Measurements from ENCODE around the gene GPC6. TPM values are rescaled to one million over a fixed set of nuclear protein-coding genes. Genes with fewer than 3 reads are reported as not detected.

Gene GPC6
- total RNA-seq, 4 donors from 2014 or later = 2.7 to 5.7 (median 4.4) TPM

GRCh38 chr13:93818345-93818744, 591.7 kb downstream of the GPC6 start:
- WGBS = 93% methylated on average over 3 of the region's 3 CpGs
- no peak overlapping the region for H3K27ac ChIP-seq
- H3K27me3 ChIP-seq = no peaks in the 10 kb centered on the region
- no peaks in the 10 kb centered on the region for H3K9me3 ChIP-seq
- TF ChIP-seq CTCF (IDR thresholded peaks at IDR 0.05) (no peak), POLR2AphosphoS5 (IDR thresholded peaks at IDR 0.05) (no peak), EP300 (IDR thresholded peaks at IDR 0.05) (no peak), POLR2A (IDR thresholded peaks at IDR 0.05) (no peak)
- H3K4me1 ChIP-seq = no peaks in the 10 kb centered on the region
- DNase-seq (ENCODE audit: low spot score in 2 of 2) = no peak
- no peak overlapping the region for H3K4me3 ChIP-seq
- H3K36me3 ChIP-seq = no peaks in the 10 kb centered on the region

GRCh38 chr13:93819331-93819890, 592.8 kb downstream of the GPC6 start:
- Histone ChIP-seq H3K4me3 (no peak overlapping the region), H3K36me3 (no peaks in the 10 kb centered on the region), H3K9me3 (no peaks in the 10 kb centered on the region), H3K27ac (no peak overlapping the region), H3K27me3 (no peaks in the 10 kb centered on the region), H3K4me1 (no peaks in the 10 kb centered on the region)
- 81% methylated on average over 3 of the region's 3 CpGs for WGBS
- TF ChIP-seq EP300 (IDR thresholded peaks at IDR 0.05) = no peak
- TF ChIP-seq POLR2AphosphoS5 (IDR thresholded peaks at IDR 0.05) = no peak
- TF ChIP-seq POLR2A (IDR thresholded peaks at IDR 0.05) = no peak
- TF ChIP-seq CTCF (IDR thresholded peaks at IDR 0.05) = no peak
- DNase-seq (ENCODE audit: low spot score in 2 of 2) = no peak

GRCh38 chr13:93824286-93824685, 597.7 kb downstream of the GPC6 start:
- Histone ChIP-seq H3K27me3 (no peaks in the 10 kb centered on the region), H3K36me3 (no peaks in the 10 kb centered on the region), H3K4me3 (no peak overlapping the region), H3K27ac (no peak overlapping the region), H3K4me1 (no peaks in the 10 kb centered on the region), H3K9me3 (no peaks in the 10 kb centered on the region)
- TF ChIP-seq POLR2AphosphoS5 (IDR thresholded peaks at IDR 0.05) (no peak), POLR2A (IDR thresholded peaks at IDR 0.05) (no peak), EP300 (IDR thresholded peaks at IDR 0.05) (no peak), CTCF (IDR thresholded peaks at IDR 0.05) (no peak)
- 81% methylated on average over 3 of the region's 3 CpGs for WGBS
- DNase-seq (ENCODE audit: low spot score in 2 of 2) = no peak

GRCh38 chr13:93834051-93834450, 607.4 kb downstream of the GPC6 start:
- H3K36me3 ChIP-seq = no peaks in the 10 kb centered on the region
- TF ChIP-seq POLR2A (IDR thresholded peaks at IDR 0.05) (no peak), CTCF (IDR thresholded peaks at IDR 0.05) (no peak), POLR2AphosphoS5 (IDR thresholded peaks at IDR 0.05) (no peak), EP300 (IDR thresholded peaks at IDR 0.05) (no peak)
- no peaks in the 10 kb centered on the region for H3K9me3 ChIP-seq
- H3K27me3 ChIP-seq = no peaks in the 10 kb centered on the region
- H3K27ac ChIP-seq = no peak overlapping the region
- WGBS = 72% methylated on average over 3 of the region's 3 CpGs
- no peak overlapping the region for H3K4me3 ChIP-seq
- H3K4me1 ChIP-seq = no peaks in the 10 kb centered on the region
- no peak for DNase-seq (ENCODE audit: low spot score in 2 of 2)

GRCh38 chr13:93843082-93843481, 616.5 kb downstream of the GPC6 start:
- TF ChIP-seq POLR2A (IDR thresholded peaks at IDR 0.05) (no peak), CTCF (IDR thresholded peaks at IDR 0.05) (no peak), POLR2AphosphoS5 (IDR thresholded peaks at IDR 0.05) (no peak), EP300 (IDR thresholded peaks at IDR 0.05) (no peak)
- H3K36me3 ChIP-seq = no peaks in the 10 kb centered on the region
- H3K27ac ChIP-seq = no peak overlapping the region
- no peaks in the 10 kb centered on the region for H3K4me1 ChIP-seq
- H3K27me3 ChIP-seq = no peaks in the 10 kb centered on the region
- 36% methylated on average over 3 of the region's 3 CpGs for WGBS
- H3K9me3 ChIP-seq = no peaks in the 10 kb centered on the region
- H3K4me3 ChIP-seq = no peak overlapping the region
- DNase-seq (ENCODE audit: low spot score in 2 of 2) = no peak

Data from suprapubic skin (tissue), 4 donors.